ENCODE measurements around the gene PPP2R3B.

Gene PPP2R3B

DNA sequence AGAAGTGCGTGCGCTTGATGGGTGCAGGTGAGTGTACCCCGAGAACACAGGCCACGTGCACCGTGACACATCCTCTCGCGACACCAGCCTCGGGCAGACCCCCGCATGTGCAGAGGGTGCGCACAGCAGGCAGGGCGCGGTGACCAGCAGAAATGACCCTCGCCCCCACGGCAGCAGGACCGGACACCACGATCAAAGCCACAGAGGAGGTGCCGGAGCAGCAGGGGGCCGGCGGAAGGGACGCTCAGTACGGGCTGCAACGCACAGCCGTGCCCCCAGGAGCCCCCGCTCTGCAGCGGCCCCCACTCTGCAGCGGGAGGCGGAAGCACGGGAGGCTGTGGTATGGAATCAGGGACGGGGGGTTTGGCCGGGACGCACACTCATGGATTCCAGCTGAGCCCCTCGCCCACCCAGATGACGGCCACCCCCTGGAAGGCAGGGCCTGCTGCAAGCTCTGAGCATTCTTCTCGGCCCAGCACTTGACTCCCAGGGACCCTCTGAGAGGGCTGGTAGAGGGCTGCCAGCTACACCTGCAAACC, 17.1 kb downstream of the PPP2R3B start:
- no peak for DNase-seq

DNA sequence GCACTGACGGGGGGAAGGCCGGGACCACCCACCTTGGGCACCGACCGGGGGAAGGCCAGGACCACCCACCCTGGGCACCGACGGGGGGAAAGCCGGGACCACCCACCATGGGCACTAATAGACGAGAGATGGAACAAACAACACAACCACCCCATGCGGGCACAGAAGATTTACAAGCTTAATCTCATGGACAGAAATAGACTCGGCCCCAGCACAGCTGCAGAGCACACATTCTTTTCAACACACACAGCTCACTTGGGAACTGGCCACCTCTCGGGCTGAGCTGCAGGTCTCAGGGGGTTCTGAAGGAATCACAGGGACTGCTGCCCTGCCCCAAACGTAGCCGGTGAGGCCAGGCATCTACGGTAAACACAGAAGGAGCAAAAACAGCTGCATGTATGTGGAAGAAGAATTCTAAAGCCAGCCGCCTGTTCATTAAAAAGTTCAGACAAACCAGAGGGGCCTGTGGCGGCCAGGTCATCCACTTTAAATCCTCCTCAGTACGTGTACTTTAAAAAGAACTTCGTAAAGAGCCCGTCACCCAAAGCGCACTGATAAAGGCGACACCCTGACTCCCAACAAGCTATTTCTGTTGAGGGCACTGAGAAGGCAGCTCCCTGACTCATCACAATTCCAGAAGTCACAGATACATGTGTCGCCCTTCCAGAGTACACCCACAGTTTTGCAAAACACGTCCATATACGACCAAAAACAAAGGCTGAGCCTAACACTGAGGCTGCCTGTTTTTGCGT, 17.7 kb downstream of the PPP2R3B start:
- DNase-seq: no peak

DNA sequence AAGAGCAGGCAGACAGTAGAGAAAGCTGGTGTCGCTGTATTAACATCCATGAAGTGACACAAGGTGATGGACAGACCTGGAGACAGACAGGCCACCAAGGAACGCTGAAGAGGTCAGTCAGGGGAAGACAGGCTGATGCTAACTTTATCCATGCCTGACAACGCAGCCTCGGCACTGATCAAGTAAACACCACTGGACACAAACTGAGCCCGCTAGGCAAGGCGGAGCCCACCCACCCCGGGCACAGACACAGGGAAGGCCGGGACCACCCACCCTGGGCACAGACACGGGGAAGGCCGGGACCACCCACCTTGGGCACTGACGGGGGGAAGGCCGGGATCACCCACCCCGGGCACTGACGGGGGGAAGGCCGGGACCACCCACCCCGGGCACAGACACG, 18.8 kb downstream of the PPP2R3B start:
- DNase-seq: no peak

GRCh38 chrX:367349-367748, 19.4 kb downstream of the PPP2R3B start:
- no peak for DNase-seq

GRCh38 chrX:363621-364375, 22.9 kb downstream of the PPP2R3B start:
- DNase-seq: no peak

- DNase-seq: no peak
These were observed 23.6 kb downstream of the PPP2R3B start for GRCh38 chrX:362937-363620.

- DNase-seq: no peak
These were observed 24.4 kb downstream of the PPP2R3B start for GRCh38 chrX:362351-362750.

DNA sequence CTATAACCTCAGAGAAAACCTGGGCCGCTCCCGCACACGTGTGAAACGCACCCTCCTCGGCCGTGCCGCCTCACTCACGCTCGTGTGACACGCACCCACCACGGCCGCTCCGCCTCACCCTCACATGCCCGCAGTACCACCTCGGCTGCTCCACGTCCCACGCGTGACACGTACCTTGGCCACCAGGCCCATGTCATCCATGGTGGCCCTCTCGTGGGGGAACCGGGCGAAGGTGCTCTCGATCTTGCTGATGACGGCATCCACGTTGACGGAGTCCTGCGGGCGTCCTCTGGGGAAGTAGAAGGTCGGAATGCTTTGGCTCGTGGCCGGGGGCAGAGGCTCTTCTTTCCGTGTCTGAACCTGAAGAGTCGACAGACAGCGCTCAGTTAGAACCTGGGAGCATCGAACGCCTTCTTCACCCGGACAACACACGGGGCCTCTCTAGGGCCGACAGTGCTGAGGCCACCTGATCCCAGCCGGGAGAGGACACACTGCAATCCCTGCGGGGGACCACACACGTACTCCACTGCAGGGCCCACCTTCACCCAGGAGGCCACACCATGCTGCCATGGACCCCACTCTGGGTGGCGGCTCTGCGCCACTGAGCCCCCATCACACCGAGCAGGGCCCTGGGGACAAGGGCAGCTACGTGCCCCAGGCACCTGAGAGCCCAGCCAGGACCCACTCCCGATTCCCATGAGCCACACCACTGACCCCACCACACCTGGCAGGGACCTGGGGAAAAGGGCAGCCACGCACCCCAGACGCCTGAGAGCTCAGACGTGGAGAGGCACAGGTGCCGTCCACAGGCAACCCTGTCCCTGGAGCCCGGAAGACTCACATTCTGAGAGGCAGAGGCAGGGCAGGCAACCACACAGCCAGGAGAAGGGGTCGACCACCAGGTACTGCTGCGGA, 25.2 kb downstream of the PPP2R3B start:
- no peak for DNase-seq

DNA sequence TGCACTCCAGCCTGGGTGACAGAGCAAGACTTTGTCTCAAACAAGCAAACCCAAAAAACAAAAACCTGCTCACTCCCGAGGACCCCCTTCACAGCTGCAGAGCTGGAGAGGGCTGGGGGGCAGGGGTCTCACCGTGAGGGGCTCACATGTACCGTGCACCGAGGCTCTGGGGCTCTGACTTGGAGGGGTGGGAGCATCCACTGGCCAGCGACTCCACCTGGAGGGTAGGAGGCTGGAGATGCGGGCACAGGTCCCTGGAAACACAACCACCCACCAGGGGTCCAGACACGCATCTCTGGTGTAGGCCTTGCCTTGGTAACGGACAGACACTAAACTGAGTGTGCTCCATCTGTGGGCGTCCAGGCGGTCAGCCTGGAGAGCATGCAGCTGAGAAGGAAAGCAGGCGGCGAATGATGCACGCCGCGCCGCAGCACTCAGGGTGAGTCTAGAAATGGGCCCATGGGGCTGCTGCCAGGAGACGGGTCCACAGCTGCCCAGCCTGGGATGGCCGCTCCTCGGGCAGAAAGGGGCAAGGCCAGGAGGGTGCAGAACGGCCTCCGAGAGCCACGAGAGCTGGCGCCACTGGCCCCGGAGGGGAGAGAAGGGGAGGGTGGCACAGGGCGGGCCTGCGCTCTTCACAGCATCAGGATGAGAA, 26.1 kb downstream of the PPP2R3B start:
- DNase-seq: no peak

- DNase-seq: no peak
These were observed 28.0 kb downstream of the PPP2R3B start for GRCh38 chrX:358651-359143.

- DNase-seq: peak; percentile 40
These were observed 28.8 kb downstream of the PPP2R3B start for GRCh38 chrX:357693-358471.

DNA sequence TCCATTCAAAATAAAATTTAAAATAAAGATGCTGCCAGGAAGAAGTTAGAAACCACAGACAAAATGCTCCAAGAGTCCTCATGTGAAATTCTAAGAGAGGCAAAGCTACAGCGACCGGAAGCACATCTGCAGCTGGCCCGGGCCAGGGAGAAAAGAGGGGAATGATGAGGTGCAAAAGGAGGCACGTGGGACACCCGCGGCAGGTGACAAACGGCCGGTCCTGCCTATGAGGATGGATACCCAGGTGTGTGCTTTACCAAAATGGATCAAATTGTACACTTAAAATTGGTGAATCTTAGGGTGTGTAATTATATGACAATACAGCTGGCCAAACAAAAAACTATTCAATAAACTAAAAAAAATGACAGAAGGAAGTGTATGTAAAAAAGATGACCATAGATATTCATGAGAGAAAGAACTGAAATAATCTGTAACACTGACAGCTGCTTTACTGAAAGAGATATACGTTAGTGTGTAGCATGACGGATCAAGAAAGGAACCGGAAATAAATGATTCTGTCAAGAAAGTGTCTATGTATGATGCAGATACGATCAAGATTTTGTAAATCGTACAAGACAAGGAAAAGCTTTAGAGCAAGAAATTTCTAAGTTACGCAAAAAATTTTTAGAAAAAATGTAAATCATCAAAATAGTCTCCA, 29.5 kb downstream of the PPP2R3B start:
- no peak for DNase-seq

GRCh38 chrX:356385-357034, 30.2 kb downstream of the PPP2R3B start:
- DNase-seq: no peak

- no peak for DNase-seq
These were observed 31.2 kb downstream of the PPP2R3B start for GRCh38 chrX:355329-356050.

- DNase-seq: no peak
These were observed 32.9 kb downstream of the PPP2R3B start for GRCh38 chrX:353566-354535.

DNA sequence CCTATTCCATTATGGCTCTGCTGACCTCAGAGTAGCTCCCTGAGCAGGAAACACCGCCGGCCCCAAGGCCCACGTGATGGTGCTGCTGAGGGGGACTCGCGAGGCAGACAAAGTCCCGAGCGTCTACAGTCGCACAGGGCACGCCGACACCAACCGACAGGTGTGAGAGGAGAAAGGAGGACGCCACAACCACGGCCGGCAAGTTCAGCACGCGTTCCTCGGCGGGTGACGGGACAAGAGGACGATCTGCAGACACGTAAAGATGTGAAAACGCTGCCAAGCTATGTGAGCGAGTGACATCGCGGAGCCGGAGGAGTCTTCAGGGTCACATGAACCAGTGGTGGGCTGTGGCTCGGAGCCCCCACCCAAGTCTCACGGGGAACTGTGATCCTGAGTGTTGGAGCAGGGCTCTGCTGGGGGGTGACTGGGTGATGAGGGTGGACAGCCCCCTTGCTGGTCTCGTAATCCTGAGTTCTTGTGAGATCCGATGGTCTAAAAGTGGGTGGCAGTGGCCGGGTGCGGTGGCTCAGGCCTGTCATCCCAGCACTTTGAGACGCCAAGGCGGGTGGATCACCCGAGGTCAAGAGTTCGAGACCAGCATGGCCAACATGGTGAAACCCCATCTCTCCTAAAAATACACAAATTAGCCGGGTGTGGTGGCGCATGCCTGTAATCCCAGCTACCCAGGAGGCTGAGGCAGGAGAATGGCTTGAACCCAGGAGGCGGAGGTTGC, 34.0 kb downstream of the PPP2R3B start:
- no peak for DNase-seq

GRCh38 chrX:352181-352580, 34.5 kb downstream of the PPP2R3B start:
- DNase-seq: no peak

Data from stimulated activated CD4-positive, alpha-beta T cell treated with anti-CD3 and anti-CD28 coated beads, Interleukin-4, amount 100 ng/mL, for 1 hour (primary cell).